ELR (cell line): ENCODE data around the gene NRBF2.
"Not testable (repeated sequence)": the region's sequence is repeated elsewhere in the genome, so short reads cannot be mapped to it uniquely, and the experiment has no call there.

Source experiments
- DNase-seq: peaks from one replicate; pipeline ENCODE4 v3.0.0-alpha.2; 2015; ENCODE audit warnings: low read depth

Gene NRBF2

DNA sequence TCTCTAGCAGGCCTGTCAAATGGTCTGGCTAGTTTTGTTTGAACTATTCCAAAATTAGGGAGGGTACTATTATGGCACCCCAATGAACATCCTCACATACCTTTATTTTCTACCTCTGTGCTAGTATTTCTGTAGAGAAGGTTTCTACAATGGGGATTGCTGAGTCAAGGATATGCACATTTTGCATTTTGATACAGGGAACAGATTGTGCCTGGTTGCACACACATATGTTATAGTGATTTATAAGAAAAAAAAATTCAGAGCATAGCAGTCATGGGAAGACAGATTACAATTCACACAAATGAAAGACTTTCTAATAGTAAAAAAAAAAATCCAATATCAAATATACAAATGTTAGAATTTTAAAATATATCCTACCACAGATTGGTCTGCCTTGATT is 14.1 kb upstream of the NRBF2 start:
- no peak for DNase-seq

DNA sequence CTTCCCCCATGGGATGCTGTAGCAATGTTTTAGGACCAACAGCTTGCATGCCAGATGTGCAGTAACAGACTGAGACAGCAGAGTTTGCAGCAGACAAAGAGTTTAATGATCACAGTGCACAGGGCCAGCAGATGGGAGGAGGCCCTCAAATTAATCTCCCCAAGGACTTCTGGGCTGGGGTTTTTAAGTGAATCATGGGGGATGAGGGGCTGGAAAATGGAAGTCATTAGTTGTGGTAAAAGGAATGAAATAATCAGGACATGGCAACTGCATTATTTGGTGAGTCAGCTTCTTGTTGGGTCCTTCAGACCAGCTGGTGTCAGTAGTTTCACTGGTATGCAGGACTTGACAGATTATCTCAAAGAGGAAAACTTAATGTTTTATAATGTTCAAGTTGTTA is 12.6 kb upstream of the NRBF2 start:
- DNase-seq = no peak

DNA sequence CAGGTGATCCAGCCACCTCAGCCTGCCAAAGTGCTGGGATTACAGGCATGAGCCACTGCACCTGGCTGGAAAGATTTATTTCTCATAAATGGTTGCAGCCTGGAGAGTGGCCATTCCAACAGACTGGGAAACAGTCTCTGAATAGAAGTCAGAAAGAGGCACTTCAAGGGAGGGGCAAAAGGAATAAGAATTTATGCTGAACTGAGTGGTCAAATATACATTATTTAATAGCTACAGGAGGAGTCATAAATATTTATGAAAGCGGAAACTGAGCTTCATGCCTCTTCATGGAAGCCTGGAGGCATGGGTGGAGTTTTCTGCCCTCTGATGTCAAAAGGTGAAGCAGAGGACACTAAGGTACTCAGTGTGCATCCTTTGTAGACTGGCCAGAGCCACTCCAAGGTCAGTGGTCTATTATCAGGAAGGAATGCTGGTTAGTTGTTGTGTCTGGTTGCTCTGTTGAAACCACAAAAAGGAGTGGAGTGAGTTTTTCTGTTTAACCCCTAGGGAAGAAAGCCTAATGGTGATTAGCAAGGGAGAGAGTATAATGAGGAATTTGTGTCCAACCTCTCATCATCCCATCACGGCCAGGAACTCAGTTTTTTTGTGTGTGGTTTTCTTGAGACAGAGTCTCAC is 9.3 kb upstream of the NRBF2 start:
- DNase-seq = no peak

DNA sequence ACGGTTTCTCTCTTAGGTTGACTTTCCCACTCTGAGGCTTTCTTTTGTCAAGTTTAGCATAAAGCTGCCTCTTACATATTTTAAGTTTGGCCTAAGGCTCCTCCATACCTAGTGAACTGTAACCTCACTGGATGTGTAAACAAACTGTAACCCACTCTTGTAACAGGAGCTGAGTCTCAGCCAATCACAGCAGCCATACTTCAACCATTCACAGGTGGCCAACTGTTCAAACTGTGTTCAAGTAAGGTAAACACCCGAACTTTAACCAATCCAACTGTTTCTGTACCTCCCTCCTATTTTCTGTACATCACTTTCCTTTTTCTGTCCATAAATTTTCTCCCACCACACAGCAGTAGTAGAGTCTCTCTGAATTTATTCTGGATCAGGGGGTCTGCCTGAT is 7.7 kb upstream of the NRBF2 start:
- no peak for DNase-seq

DNA sequence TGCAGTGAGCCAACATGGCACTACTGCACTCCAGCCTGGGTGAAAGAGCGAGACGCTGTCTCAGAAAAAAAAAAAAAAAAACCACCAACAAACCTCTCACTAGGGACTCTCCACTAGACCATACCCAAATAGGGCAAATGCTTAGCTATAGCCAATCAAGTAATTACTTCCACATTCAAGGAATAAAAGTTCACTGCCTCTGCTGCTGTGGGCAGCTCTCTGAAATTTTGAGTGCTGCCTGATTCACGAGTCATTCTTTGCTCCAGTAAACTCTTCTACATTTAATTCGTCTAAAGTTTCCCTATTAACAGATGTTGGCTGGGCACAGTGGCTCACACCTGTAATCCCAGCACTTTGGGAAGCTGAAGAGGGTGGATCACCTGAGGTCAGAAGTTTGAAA is 4.7 kb upstream of the NRBF2 start:
- DNase-seq = no peak

DNA sequence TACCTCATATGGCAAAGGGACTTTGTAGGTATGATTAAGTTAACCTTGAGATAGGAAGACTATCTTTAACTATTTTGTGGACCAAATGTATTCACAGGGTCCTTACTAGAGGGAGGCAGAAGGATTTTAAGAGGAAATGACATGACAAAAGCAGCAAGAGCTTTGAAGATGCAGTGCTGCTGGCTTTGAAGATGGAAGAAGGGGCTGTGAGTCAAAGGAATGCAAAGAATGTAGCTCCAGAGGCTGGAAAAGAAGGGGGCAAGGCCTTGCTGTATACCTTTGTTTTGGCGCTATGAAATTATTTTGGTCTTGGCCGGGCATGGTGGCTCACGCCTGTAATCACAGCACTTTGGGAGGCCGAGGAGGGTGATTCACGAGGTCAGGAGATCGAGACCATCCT is 3.2 kb upstream of the NRBF2 start:
- no peak for DNase-seq

DNA sequence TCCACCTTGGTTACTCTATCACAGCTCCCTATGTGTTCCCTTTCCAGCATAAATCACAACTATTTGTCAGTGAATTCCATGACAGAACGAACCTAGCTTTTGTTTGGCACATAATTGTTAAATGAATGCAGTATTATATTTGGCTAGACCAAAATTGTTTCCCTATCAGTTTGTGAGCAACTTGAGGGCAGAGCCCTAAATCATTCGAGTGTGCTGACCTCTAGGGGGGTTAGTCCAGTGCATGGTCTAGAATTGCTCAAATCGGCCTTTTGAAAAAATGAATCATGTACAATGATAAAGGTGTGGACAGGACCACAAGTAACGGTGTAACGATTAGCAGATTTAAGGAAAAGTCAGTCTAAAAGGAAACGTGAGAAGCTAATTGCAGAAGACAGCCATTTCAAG is 475 bp upstream of the NRBF2 start:
- DNase-seq = no peak

DNA sequence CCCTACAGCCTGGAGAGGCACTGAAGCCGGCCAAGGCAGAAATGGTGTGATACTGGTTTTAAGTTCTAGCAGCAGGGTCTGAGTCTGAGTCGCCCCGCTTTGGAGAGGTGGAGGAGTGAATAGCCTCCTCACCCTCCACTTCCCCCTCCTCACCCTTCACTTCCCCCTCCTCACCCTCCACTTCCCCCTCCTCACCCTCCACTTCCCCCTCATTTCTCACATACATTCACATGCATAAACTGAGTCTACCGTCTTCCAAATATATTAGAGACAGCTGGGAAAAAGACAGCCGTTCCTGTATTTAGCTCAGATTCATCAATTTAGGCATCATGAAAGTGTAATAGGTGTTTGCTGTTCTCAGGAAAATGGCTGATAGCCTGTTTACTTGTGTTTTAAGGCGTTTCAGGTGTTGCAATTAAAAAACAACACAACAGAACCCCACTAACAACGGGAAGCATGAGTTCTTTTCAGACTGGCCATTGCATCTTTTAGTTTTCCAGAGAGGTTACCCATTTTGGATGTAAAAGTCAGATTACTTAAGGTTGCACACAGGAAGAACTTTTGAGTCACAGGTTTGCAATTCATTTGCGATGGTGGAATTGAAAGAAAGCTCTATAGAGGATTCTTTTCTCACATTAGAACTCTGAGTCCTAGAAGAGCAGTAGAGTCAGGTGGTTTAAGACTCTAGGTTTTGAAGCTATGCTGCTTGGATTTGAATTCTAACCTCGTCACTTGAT is 861 bp downstream of the NRBF2 start:
- DNase-seq = peak; percentile 61

DNA sequence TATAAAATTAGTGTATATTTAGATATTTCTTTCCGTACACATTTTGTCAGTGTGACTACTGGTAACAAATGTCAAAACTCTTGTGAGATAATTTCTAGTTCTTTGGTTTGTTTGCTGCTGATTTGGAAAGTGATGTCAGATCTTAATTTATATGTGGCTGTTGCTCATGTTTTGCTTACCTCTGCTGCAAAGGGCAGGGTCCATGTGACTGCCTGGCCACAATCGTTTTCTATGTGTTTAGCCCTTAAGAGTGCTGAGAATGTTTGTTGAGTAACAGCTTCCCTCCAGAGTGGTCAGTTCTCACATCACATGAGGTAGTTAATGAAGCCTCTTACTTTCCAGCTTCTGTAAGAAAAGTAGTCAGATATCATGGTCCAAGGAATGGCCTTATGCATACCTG is 4.2 kb downstream of the NRBF2 start:
- no peak for DNase-seq

DNA sequence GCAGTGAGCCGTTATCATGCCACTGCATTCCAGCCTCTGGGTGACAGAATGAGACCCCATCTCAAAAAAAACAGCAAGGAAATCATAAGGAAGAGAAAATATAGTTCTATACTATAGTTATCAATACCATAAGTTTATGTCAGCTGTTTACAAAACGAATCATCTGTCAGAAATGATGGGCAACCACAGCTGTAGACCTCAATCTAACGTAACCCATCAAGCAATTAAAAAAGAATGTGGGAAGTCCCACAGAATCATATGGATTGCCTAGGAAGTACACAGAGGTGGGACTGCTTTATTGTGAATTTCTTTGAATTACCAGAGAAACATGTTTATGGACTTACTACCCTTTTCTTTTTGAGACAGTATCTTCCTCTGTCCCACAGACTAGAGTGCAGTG is 6.9 kb downstream of the NRBF2 start:
- no peak for DNase-seq

DNA sequence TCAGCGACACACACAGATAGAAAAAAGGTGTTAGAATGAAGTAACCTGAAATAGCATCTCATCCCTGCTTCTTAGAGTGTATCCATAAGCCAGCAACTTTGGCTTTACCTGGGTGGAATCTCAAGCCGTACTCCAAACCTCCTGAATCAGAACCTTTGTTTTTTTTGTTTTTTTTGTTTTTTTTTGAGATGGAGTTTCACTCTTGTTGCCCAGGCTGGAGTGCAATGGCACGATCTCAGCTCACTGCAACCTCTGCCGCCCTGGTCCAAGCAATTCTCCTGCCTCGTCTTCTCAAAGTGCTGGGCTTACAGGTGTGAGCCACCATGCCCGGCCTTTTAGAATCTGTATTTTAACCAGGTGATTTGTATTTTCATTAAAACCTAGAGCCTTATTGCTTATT is 9.0 kb downstream of the NRBF2 start:
- no peak for DNase-seq

DNA sequence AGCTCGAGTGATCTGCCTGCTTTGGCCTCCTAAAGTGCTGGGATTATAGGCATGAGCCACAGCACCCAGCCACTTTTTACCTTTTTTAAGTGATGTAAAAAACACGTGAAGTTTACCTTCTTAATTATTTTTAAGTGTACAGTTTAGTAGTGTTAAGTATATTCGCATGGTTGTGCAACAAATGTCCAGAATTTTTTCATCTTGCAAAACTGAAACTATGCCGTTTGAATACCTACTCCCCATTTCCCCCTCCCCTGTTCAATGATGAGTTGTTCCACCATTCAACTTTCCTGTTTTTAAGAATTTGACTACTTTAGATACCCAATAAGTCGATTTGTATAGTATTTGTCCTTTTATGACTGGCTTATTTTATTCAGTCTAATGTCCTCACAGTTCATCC is 10.9 kb downstream of the NRBF2 start:
- DNase-seq = no peak

DNA sequence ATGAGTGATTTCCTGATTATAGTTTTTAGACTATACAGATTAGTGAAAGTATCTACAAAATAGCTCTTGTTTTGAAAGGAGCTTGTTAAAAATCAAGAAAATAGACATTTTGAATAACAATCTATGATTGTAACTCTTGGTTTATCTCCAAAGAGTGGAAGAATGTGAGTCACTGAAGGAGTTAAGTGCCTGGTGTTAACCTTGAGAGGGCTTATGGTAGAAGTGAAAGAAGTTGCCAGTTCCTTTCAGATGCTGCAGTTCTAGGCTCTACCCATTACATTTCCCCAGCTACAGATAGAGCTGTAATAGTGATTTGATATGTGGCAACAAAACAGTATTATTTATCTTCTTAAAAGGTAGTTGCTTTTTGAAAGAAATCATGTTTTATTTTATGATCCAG is 12.7 kb downstream of the NRBF2 start:
- DNase-seq = no peak

DNA sequence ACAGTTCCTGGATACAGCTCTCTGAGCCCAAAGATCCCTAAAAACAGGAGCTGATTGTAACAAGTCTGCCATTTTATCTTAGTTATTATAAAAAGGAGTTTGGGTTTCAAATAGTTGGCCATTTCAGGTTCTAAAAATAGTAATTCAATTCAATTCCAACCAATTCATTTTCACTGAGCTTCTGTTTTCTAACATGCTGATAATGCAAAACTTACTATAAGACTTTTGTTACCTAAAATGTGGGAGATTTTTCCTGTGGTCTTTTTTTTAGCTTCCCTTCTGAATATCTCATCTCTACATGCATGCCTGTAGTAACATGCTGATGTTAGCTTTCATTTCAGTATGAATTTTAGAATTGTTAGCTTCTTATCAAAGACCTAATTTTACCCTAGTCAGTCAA is 13.4 kb downstream of the NRBF2 start:
- DNase-seq = no peak

DNA sequence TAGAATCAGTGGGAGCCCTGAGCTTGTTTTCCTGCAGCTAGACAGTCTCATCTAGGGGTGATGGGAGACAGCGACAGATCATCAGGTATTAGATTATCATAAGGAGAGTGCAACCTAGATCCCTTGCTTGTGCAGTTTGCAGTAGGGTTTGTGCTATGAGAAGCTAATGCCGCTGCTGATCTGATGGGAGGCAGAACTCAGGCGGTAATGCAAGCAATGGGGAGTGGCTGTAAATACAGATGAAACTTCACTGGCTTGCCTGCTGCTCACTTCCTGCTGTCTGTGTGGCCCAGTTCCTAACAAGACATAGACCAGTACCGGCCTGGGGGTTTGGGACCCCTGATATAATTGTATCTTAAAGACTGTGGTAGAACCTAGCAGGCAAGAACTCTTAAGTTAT is 17.6 kb downstream of the NRBF2 start:
- DNase-seq = no peak

DNA sequence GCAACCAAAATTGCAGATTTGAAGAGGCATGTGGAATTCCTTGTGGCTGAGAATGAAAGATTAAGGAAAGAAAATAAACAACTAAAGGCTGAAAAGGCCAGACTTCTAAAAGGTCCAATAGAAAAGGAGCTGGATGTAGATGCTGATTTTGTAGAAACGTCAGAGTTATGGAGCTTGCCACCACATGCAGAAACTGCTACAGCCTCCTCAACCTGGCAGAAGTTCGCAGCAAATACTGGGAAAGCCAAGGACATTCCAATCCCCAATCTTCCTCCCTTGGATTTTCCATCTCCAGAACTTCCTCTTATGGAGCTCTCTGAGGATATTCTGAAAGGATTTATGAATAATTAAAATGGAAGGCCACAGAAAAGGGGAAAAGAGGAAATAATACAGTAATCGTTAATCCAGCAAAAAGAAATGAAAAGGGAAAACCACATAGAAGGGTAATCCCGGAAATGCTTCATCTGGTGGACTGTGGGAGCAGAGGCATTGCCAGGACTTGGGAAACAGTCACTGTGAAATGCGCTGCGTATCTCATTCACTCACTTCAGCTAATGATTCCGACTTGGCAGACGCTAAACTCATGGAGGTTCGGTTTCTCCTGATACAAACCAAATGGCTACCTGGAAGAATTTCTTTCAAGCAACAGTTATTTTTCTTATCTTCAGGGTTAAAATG is 20.9 kb downstream of the NRBF2 start:
- DNase-seq = not testable (repeated sequence)

DNA sequence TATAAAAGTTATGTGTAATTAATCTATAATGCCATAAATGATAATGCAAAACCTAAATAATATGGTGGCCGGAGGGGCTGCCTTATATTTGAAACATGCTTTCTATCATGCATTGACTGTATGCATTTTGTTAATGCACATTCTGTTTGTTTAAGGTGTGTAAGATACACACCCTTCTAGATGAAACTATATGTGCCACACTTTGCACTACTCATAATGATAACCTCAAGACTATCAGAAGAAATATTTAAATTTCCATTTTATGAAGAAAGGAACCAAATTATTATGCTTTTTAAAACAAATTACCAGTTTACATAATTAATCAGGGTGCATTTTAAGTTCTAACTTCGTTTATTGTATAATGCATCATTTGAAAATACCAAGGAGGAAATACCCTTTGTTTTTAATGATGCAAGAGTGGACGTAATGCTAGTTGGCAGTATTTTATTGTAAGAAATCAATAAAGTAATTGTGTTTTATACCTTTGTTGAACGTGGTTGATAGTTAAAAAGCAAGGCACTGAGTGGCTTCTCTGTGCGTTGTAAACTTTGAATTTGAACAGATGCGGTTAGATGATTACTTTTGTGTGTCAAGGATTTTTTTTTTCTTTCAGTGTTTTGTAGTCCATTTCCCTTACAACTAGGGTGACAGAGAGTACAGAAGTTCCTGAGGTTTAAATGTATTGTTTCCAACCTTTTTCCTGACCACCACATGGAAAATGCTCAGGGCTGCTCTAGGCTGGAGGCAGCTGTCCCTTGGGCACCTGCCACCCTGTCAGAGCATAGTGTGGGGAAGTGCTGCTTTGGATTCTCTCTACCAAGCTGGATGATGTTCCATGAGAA is 21.6 kb downstream of the NRBF2 start:
- DNase-seq = no peak

DNA sequence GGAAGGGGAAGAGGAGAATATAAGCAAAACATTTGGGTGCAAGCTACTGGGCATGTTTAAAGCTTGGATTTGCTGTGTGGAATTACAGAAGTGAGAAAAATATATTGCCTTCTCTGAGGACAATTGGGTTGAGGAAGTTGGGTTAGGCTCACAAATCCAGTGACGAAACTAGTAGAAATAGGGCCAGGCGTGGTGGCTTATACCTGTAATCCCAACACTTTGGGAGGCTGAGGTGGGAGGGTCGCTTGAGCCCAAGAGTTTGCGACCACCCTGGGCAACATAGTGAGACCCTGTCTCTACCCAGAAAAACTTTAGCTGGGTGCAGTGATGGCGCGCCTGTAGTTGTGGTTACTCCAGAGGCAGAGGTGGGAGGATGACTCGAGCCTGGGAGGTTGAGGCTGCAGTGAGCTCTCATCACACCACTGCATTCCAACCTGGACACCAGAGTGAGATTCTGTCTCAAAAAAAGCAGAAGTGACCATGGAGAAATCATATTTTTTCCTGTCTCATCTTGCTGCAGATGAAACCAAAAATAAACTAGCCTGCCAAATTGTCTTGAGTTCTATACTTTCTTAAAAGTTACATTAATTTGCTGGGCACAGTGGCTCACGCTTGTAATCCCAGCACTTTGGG is 22.4 kb downstream of the NRBF2 start:
- DNase-seq = no peak

DNA sequence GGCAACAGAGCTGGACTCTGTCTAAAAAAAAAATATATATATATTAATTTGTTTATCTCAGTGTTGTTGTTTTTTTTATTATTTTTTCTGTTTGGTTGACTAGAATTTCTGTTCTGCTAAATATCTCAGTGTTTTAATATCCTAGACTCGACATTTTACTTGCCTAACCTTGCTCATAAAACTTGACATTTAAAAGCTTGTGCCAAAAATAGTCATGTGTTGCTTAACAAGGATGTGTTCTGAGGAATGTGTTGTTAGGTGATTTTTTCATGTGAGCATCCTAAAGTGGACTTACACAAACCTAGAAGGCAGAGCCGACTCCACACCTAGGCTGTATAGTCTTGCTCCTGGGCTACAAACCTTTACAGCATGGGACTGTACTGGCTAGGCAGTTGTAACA is 23.1 kb downstream of the NRBF2 start:
- DNase-seq = no peak

DNA sequence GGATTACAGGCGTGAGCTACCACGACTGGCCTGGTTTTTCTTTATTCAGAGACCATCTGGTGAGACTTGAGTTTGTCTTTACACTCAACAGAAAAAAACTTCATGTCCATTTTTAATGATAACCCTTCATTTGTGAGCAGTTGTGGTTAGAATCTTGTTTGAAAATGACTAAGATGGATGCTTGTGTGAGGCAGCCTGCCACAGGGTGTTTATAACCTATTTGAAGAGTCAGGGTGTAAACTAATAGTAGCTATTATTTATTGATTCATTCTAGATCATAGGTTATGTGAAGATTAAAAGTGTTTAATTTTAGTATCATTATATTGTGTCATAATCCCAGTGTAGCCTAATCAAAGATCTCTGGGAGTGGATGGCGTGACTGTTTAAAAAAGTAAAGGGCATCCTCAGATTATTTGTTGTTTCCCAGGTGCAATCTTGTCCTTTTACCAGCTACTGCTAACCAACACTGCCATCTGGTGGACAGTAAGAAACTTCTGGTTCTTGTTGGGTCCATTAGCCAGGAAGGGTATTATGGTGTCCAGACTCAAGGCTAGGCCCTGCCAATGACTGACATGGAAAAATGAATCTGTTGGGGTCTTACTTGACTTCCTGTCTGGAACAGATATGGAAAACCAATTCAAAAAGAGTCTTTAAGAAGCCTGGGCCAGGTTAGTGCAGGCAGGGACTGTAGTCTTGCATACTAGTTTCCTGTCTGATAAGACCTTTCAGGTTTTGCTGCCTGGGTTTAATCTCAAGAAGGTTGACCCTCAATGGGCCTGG is 24.9 kb downstream of the NRBF2 start:
- DNase-seq = peak; percentile 90

DNA sequence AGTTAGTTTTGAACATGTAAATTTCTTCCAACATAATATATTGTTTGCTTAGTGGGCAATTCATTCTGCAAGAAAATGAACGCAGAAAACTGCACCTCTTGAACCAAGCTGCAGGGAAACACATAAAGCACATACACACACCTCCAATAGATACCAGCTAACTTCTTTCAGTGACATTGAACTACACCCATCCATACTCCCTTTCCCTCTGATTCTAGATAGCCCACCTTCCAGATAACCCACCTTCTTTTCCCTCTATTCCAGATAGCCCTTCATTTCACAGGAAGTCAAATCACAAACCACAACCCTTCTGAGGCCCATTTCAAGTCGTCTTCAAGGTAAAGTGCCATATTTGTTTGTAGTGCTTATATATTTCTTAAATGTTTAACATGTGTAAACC is 28.5 kb downstream of the NRBF2 start:
- no peak for DNase-seq
